ENCODE data around the gene VIT. TPM values are rescaled to one million over a fixed set of nuclear protein-coding genes. Genes with fewer than 3 reads are reported as not detected.

VIT gene
- total RNA-seq, 1 donor from 2014 or later: not detected

DNA sequence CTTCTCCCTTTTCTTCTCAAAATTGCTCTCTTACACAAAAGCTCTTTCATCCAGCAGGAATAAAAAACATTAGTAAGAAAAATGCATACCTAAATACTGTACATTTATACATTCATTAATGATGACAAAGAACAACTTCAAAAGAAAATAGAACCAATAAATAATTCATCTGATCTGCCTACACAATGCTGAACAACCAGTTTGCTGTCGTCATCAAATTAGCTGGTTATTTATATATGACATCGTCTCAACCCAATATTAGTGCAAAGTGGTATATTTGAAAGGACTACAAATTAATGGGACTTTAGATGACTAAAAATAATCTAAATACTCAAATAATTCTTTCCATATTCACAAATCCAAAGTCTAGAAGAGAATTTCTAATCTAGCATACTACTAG is 24.8 kb upstream of the VIT start:
- no peak overlapping the region for H3K4me3 ChIP-seq
- TF ChIP-seq, protein P1, sequence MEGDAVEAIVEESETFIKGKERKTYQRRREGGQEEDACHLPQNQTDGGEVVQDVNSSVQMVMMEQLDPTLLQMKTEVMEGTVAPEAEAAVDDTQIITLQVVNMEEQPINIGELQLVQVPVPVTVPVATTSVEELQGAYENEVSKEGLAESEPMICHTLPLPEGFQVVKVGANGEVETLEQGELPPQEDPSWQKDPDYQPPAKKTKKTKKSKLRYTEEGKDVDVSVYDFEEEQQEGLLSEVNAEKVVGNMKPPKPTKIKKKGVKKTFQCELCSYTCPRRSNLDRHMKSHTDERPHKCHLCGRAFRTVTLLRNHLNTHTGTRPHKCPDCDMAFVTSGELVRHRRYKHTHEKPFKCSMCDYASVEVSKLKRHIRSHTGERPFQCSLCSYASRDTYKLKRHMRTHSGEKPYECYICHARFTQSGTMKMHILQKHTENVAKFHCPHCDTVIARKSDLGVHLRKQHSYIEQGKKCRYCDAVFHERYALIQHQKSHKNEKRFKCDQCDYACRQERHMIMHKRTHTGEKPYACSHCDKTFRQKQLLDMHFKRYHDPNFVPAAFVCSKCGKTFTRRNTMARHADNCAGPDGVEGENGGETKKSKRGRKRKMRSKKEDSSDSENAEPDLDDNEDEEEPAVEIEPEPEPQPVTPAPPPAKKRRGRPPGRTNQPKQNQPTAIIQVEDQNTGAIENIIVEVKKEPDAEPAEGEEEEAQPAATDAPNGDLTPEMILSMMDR (IDR thresholded peaks at IDR 0.05): no peak
- TF ChIP-seq EZH2 (IDR thresholded peaks at IDR 0.05) (no peak), EZH2phosphoT487 (IDR thresholded peaks at IDR 0.05) (no peak)
- H3K27ac Mint-ChIP-seq: no peak overlapping the region
- no peaks in the 10 kb centered on the region for H3K36me3 Mint-ChIP-seq
- H3K79me2 ChIP-seq (ENCODE audit: low read depth): no peaks in the 10 kb centered on the region
- peaks cover 3% of the 10 kb centered on the region for H3F3A ChIP-seq (ENCODE audit: low read depth)
- no peak overlapping the region for H3K4me3 Mint-ChIP-seq
- H3K4me2 ChIP-seq: no peak overlapping the region
- no peak overlapping the region for H3K27ac ChIP-seq
- H3K9me3 Mint-ChIP-seq: peaks cover under 1% of the 10 kb centered on the region
- H2AFZ ChIP-seq (replicated peaks): no peak overlapping the region
- H3K4me1 Mint-ChIP-seq: peaks cover 11% of the 10 kb centered on the region
- no peaks in the 10 kb centered on the region for H4K20me1 ChIP-seq (ENCODE audit: low read depth)
- H3K27me3 Mint-ChIP-seq (ENCODE audit: insufficient read depth, low read depth): peaks cover 1% of the 10 kb centered on the region
- no peak for DNase-seq (ENCODE audit: low spot score)
- no peaks in the 10 kb centered on the region for H3K9me3 ChIP-seq (ENCODE audit: low read depth)
- peaks cover 5% of the 10 kb centered on the region for H3K27me3 ChIP-seq
- H3K9ac ChIP-seq: no peak overlapping the region
- H3K4me1 ChIP-seq: peaks cover 4% of the 10 kb centered on the region
- no peaks in the 10 kb centered on the region for H3K36me3 ChIP-seq

DNA sequence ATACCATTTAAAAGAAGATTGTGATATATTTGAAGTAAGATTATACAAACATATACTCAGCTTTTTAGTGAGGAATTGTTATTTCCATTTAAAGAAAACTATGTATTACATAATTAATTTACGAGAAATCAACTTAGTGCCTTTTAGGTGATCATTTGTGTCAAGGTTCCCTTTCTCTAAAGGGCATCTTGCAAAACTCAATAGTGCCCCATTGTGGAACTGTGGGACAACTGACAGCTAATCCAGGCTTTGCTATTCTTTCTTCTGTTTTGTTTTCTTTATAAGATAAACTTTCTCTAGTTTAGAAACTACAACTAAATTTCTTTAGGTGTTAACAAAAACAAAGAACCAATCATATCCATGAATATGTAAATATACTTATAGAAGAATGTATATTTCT is 24.3 kb upstream of the VIT start:
- Histone ChIP-seq H3K36me3 (no peaks in the 10 kb centered on the region), H3K4me2 (no peak overlapping the region), H3K79me2 (ENCODE audit: low read depth) (no peaks in the 10 kb centered on the region), H4K20me1 (ENCODE audit: low read depth) (no peaks in the 10 kb centered on the region), H3K9ac (no peak overlapping the region), H3K4me3 (no peak overlapping the region), H2AFZ (replicated peaks) (no peak overlapping the region), H3K27me3 (peaks cover 5% of the 10 kb centered on the region), H3K9me3 (ENCODE audit: low read depth) (no peaks in the 10 kb centered on the region), H3K27ac (no peak overlapping the region), H3K4me1 (peaks cover 4% of the 10 kb centered on the region), H3F3A (ENCODE audit: low read depth) (peaks cover 3% of the 10 kb centered on the region)
- Mint-ChIP-seq H3K27ac (no peak overlapping the region), H3K27me3 (ENCODE audit: insufficient read depth, low read depth) (peaks cover 3% of the 10 kb centered on the region), H3K36me3 (no peaks in the 10 kb centered on the region), H3K9me3 (peaks cover 2% of the 10 kb centered on the region), H3K4me3 (no peak overlapping the region), H3K4me1 (peaks cover 11% of the 10 kb centered on the region)
- peak; percentile 62 for DNase-seq (ENCODE audit: low spot score)
- TF ChIP-seq, protein P1 (IDR thresholded peaks at IDR 0.05): peak; percentile 71
- no peak for TF ChIP-seq EZH2phosphoT487 (IDR thresholded peaks at IDR 0.05)

DNA sequence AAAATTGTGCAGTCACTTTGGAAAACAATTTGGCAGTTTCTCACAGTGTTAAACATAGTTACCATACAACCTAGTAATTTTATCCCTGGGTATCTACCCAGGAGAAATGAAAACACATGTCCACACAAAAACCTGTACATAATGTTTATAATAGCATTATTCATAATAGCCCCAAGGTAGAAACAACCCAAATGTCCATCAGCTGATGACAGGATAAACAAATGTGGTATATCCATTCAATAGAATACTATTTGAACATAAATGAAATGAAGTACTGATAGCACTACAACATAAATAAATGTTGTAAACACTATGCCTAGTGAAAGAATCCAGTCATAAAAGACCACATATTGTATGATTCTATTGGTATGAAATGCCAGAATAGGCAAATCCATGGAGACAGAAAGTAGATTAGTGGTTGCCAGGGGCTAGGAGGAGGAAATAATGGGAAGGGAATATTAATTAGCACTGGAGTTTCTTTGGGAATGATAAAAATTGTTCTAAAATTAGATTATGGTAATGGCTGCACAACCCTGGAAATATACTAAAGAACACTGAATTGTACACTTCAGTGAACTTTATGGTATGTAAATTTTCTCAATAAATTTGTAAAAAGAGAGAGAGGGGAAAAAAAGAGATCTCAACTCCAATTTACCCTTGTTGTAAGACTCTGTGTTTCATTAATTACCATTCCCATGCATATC is 20.8 kb upstream of the VIT start:
- DNase-seq (ENCODE audit: low spot score): no peak
- Mint-ChIP-seq H3K27ac (no peak overlapping the region), H3K4me1 (no peaks in the 10 kb centered on the region), H3K9me3 (peaks cover 9% of the 10 kb centered on the region), H3K4me3 (no peak overlapping the region), H3K27me3 (ENCODE audit: insufficient read depth, low read depth) (peaks cover 3% of the 10 kb centered on the region), H3K36me3 (no peaks in the 10 kb centered on the region)
- H3K79me2 ChIP-seq (ENCODE audit: low read depth): no peaks in the 10 kb centered on the region
- H3K36me3 ChIP-seq: no peaks in the 10 kb centered on the region
- H4K20me1 ChIP-seq (ENCODE audit: low read depth): no peaks in the 10 kb centered on the region
- H3F3A ChIP-seq (ENCODE audit: low read depth): no peaks in the 10 kb centered on the region
- H3K27ac ChIP-seq: no peak overlapping the region
- H3K9me3 ChIP-seq (ENCODE audit: low read depth): no peaks in the 10 kb centered on the region
- no peaks in the 10 kb centered on the region for H3K27me3 ChIP-seq
- H3K9ac ChIP-seq: no peak overlapping the region
- H2AFZ ChIP-seq (replicated peaks): no peak overlapping the region
- H3K4me1 ChIP-seq: no peaks in the 10 kb centered on the region
- no peak overlapping the region for H3K4me2 ChIP-seq
- no peak overlapping the region for H3K4me3 ChIP-seq
- TF ChIP-seq, protein P1 (IDR thresholded peaks at IDR 0.05): no peak
- TF ChIP-seq EZH2phosphoT487 (IDR thresholded peaks at IDR 0.05) (no peak), EZH2 (IDR thresholded peaks at IDR 0.05) (no peak)
